HG03060 (cell line): ENCODE data around the gene NTSR2.

Experiments used
- ATAC-seq: cut with Tn5 transposase; IDR thresholded peaks from one replicate; pipeline ENCODE4 v1.9.1; 2021; ENCODE audit warnings: low read depth, moderate number of reproducible peaks; ENCODE audit not compliant: unreplicated experiment

The NTSR2 gene, protein sequence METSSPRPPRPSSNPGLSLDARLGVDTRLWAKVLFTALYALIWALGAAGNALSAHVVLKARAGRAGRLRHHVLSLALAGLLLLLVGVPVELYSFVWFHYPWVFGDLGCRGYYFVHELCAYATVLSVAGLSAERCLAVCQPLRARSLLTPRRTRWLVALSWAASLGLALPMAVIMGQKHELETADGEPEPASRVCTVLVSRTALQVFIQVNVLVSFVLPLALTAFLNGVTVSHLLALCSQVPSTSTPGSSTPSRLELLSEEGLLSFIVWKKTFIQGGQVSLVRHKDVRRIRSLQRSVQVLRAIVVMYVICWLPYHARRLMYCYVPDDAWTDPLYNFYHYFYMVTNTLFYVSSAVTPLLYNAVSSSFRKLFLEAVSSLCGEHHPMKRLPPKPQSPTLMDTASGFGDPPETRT

DNA sequence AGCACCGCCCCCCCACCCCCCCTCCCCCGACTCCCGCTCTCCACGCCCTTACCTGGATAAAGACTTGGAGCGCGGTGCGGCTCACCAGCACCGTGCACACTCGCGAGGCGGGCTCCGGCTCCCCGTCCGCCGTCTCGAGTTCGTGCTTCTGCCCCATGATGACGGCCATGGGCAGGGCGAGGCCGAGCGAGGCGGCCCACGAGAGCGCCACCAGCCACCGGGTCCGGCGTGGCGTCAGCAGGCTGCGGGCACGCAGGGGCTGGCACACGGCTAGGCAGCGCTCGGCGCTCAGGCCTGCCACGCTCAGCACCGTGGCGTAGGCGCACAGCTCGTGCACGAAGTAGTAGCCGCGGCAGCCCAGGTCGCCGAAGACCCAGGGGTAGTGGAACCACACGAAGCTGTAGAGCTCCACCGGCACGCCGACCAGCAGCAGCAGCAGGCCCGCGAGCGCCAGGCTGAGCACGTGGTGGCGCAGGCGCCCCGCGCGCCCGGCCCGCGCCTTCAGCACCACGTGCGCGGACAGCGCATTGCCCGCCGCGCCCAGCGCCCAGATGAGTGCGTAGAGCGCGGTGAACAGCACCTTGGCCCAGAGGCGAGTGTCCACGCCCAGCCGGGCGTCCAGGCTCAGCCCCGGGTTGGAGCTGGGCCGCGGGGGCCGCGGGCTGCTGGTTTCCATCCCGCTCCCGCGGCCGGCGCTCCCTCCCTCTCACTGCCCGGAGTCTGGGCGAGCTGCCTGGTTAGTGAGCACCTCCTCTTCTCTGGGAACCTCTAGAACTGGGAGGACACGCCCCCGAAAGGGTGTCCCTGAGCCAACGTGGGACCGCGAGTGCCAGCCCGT is at the start of gene NTSR2:
TSS of gene NTSR2 (minus strand) at position 742 of the 838 bp plus-strand sequence. CDS start at position 676, 66 bp downstream.
- ATAC-seq, result no peak

DNA sequence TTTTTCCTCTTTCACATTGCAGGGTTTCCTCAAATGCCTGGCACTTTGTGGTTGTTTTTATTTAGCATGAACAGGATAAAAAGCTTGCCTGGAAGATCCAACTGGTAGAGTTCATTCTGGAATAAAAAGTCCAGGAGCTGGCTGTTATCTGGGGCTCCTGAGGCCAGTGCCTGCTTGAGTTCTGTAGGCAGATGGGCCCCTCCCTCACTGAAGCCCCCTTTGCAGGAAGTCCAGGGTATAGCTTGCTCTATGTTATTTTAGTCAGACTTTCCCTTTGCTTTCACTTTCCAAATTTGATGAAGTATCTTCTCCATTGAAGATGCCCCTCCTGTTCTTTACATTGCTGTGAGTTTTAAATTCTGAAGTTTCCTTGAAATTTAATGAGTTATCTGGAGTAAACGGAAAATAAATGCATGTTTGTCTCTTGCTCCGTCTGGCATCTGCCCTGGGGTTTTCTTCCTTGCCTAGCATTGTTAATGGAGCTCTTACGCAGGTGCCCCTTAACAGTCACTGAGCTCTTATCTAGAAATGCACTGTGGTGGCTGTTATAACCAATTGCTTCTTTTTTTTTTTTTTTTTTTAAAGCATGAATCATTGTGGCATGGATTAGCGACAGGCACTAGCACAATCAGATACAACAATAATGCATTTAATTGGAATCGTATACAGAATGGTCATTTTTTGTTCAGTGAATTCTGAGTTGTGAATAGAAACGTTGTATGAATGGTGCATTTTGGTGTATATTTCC is 49.4 kb upstream of the NTSR2 start:
- no peak for ATAC-seq

DNA sequence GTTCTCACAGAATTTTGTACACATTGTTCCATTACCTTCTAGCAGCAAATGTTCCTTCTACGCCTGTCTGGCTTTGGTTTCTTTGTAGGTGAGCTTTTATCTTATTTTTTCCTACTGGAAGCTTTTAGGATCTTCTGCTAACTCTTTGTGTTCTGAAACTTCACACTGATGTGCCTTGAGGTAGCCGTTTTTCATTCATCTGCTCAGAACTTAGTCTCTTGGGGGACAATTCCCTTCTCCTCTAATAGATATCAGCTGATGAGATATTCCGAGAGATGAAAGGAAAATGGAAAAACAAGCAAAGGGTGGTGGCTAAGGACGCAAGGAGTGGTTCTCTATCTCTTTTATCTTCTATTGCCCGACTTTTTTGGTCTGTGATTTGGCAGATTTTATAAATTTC is 48.6 kb upstream of the NTSR2 start:
- ATAC-seq, result no peak

DNA sequence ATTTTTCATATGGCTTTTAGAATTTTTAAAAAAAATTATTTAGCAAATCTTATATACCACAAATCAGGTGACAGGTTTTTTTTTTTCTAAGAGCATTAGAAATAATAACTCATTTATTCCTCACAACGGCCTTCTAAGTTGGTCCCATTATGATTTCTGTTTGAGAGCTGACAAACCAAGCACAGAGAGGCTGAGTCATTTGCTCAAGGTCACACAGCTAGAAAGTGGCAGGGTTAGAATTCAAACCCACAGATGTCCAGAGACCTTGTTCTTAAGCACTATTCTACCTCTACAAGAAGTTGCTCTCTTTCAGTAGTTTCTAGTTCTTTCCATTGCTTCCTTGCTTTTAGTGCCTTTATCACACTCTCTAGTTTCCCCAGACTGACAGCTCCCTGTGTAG is 47.6 kb upstream of the NTSR2 start:
- no peak for ATAC-seq

DNA sequence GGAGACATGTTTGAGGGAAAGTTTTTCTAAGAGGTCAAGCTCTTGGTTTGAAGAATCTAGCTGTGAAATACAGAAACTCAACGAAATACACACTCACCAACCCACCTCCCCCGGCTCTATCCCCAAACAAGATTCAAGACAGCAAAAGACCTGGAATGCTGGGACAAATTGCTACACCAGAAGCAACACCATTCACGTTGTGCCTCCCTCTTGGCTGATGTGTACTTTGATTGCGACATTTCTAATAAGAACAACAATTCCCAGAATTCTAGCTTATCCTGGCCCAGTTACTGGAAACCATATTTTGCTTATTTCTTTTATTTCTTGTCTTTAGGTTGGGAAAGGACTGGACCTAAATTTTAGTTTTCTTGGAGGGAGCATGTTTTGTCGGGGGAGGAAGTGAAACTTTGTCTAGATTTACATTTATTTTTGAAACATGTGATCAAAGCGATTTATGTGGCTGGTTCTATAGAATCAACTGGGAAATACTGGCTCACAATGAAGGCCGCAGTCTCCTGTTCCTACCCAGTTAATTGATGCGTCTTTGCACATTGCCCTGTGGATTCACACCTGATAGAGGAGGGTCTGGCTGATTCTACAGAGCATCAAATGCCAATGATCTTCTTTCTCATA is 46.8 kb upstream of the NTSR2 start:
- no peak for ATAC-seq

DNA sequence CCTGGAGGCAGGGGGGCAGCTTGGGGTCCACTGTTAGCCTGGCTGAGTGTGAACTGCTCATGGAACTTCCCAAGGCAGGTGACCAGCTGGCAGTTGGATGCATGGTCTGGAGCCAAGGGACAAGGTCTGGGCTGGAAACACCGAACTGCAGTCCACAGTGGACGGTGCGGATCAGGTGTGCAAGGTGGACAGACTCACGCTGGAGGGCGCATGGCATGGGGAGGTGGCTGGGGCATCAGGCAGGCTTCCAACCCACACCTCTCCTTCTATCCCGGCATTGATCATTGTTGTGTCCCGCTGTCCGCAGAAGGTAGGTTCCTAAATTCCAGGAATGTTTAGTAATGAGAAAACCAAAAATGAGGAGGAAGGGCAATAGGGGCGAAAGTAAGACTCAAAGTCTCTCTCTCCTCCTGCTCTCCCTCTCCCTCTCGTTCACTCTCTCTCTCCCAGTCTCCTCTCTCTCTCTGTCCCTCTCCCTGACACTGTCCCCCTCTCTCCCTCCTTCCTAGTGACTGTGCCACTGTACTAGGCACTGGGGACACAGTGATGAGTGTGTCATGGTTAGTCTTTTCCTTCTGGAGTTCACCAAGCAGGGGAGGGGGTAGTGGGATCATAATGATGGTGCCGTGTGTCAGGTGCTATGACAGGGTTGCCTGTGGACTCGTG is 46.1 kb upstream of the NTSR2 start:
- ATAC-seq, result no peak

DNA sequence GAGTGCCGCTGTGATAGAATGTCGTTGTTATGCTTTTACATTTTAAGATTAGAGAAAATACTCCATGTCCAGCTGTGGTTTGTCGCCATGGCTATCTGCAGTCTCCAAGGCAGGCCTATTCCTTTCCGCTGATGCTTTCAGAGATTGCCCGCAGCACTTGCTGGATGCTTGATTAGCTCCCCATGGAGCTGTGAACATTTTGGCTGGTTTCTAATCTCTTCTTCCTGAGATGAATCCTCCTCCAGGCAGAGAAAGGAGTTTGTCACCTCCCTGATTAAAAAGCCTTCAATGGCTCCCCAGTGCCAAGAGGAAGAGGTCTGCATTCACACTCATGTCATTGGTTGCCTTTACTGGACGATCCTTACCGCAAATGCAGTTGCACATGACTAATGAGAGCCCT is 43.8 kb upstream of the NTSR2 start:
- ATAC-seq, result no peak

DNA sequence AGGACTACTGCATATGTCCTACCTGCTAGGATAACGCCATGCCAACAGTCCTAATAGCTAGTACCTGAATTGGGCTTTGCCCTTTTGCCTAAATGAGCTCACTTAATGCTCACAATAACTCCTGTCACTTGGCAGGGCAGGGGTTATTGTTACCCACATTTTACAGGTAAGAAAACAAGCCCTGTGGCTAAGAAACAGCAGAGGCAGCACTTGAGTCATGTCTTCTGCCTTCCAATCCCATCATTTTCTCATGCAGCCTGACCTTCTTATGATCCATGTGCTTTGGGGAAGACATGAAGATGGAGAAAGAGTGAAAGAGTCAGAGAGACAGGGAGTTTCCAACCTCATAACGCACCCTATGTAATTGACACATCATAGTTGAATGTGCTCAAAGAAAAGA is 42.9 kb upstream of the NTSR2 start:
- ATAC-seq, result no peak

DNA sequence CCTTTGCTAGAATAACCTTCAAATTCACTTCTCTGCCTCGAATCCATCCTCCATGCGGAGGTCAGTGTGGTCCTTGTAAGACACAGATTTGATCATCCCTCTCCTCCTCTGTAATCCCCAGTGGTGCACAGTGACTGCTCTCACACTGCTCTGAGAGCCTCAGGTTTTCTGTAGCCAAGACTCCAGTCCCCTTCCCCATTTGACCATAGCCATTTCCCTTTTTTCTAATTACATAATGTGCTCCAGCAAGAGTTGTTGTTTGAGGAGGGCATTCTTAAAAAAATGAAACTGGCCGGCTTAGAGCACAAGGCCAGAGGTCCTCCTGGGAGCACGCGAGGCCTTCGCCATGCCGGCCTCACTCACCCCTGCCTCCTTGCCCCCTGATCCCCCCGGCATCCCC is 41.8 kb upstream of the NTSR2 start:
- ATAC-seq, result no peak

DNA sequence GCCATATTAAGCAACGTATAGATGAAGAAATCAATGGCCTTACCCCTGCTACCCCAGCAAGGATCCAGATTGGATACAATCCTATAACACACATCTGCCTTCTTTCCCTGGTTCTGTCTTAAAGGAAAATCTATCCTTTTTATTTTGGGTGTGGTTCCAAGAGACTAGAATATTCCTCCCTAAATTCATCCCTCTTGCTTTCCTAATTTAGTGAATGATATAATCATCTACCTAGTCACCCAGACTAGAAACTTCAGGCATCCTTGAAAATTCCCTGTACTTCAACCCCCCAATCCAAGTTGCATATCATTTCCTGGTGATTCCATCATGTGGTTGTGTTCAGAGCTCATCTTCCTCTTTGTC is 41.3 kb upstream of the NTSR2 start:
- no peak for ATAC-seq

DNA sequence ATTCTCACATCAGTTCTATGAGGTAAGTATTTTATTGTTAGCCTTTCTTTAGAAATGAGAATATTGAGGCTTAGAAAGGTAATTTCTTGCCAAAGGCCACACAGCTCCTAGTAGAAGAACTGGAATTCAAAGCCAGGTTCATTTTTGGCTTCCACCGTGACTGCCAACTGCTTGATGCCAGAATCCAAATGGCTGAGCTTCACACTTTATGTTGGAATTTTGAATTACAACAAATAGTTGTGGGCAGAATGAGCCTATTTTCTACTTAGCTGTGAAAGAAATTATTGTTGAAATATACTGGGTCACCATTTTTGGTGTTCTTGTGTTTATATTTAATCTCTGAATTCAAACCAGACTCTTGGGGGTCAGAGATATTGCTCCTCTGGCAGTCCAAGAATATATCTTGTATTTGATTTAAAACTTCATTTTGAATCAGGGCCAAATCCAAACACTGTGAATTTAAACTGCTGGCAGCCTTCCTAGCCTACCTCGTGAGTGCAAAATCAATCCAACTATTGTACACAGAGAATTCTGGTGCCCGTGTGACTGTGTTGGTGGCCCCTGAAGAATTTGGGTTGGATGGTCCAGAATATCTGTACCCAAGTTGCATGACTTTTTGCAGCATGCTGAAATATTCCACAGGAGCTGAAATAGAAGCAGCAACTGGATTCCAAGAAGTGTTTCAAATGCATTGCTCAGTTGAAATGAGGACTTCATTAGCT is 40.8 kb upstream of the NTSR2 start:
- no peak for ATAC-seq

DNA sequence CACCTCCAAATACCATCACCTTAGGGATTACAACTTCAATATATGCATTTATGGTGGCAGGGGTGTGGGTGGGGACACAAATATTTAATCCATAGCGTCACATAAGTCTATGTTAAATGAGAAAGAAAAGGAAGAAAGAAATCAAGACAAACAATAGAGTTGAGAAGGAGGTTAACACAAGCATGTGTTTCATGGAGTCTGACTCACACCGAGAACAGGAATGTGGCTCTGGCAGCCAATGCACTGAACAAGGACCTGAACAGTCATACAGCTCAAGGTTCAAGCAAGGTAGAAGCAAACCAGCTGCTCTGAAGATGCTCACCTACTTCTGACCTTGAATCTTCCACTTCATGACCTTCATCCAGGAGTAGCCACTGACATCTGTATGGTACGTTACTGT is 40.2 kb upstream of the NTSR2 start:
- no peak for ATAC-seq

DNA sequence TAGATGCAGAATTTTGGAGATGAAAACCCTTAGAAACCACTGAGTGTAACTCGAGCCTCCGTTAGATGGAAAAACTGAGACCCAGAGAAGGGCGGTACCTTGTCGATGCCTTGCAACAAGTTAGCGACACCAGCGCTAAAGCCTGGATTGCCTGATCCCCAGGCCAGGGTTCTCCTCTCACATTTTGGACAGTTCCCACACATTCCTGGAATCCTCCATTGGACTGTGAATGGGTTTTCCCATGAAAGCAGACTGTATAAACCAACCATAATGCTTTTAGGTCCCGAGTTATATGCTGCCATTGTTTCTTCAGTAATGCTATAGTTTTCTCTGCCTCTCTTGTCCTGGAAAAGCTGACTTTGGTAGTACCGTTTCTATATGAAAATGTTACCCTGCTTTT is 39.3 kb upstream of the NTSR2 start:
- no peak for ATAC-seq

DNA sequence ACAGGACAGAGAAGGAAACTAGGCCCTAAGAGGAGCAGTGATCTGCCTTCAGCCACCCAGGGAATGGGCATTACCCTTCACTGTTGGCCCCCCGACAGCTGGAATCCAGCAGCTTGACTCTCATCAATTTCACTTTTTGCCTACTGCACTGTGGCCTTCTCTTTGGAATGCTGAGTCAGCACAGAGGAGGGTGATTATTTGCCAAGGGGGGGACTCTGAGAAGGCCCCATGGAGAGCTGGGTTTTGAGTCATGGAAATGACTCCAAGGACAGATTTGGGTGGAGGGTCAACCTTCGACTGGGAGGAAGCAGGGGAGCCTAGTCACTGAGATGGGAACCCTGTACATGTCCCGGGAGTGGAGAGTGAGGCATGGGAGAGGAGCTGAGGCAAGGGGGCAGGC is 38.1 kb upstream of the NTSR2 start:
- ATAC-seq, result no peak

DNA sequence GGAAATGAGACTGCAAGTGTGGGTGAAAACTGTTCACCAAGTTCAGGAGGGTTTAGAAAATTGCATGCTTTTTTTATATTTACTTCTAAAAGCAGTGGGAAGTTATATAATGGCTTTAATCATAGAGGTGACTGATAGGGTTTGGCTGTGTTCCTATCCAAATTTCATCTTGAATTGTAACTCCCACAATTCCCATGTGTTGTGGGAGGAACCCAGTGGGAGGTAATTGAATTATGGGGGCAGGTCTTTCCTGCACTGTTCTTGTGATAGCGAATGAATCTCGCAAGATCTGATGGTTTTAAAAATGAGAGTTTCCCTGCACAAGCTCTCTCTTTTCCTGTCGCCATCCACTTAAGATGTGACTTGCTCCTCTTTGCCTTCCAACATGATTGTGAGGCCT is 35.7 kb upstream of the NTSR2 start:
- ATAC-seq, result no peak

DNA sequence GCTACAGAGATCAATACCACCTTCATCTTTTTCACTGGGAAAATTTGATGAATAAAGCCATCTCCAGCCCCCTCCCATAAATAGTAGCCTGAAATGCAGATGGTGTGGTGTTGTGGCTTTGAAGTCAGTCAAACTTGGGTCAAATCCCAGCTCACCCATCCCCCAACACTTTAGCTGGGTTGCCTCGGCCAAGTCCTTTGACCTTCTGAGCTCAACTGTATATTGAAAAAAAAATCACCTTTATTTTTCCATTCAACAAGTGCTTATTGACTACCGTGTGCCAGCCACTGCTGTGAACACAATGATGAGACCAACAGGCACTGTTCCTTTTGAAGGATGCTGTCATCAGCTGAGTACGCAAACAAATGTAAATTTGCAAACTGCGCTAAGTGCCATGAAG is 35.1 kb upstream of the NTSR2 start:
- ATAC-seq, result no peak

DNA sequence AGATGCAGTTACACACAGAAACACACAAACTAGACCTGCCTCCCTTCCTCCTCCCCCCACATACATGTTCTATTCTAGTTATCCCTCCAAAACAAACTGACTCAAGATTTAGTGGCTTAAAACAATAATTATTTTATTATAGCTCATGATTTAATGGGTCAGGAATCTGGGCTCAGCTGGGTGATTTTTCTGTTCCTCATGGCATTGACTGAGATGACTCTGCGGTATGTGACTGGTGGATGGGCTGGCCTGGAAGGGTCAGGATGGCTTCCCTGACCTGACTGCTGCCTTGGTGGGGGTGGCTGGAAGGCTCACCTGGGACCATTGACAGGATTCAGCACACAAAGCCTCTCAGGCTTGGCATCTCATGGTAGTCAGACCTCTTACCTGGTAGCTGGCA is 33.7 kb upstream of the NTSR2 start:
- no peak for ATAC-seq

DNA sequence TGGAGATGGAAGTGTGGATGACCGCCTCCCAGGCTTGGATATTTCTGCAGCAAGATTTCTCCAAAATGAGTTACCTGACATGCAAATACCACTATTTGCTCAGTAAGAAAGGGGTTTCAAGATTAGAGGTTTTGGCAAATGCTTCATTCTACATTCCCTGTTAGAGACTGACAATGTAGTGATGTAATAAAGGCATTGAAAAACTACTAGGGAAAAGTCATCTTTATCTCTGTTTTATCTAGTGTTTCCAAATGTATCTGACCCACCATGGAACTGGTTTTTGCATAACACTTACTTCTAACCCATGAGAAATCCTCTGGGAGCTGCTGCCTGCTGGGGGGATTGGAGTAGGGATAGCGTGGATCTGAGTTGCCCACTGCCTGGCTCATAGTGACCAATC is 33.0 kb upstream of the NTSR2 start:
- ATAC-seq, result no peak

DNA sequence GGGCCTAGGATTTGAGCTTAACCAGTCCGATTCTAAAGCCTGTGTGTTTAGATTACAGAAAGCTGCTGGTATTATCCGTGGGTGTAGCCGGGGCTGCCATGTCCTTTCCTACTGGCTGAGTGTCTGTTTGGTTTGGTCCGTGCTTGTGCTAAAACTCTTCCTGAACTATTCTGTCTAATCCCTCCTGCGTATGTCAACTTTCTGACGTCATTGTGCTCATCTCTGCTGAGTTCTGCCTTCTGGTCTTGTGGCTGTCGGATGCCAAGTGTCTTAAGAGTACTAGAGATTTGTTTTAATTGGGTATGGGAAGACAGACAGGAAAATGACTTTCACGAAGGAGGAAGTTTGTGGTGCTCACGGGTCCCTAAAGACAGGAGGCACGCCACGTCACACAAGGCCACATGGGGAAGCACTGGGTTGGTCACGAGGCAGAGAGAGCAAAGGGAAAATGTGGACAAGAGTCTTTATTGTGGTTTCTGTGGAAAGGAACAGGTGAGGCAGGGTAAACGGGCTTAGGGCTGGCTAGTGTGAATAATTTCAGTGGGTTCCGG is 31.8 kb upstream of the NTSR2 start:
- ATAC-seq, result no peak
